ENCODE results near the gene EIPR1.
"Not testable (repeated sequence)": the region's sequence is repeated elsewhere in the genome, so short reads cannot be mapped to it uniquely, and the experiment has no call there.

The EIPR1 gene

GRCh38 chr2:3291113-3291512, 86.5 kb downstream of the EIPR1 start:
- in situ Hi-C loops (cut with HindIII; ENCODE audit: low sequenced_read_pairs) = no loop called here

GRCh38 chr2:3290655-3291054, 87.0 kb downstream of the EIPR1 start:
- in situ Hi-C loops (cut with HindIII; ENCODE audit: low sequenced_read_pairs) = no loop called here

GRCh38 chr2:3289971-3290370, 87.6 kb downstream of the EIPR1 start:
- in situ Hi-C loops (cut with HindIII; ENCODE audit: low sequenced_read_pairs) = no loop called here

GRCh38 chr2:3289526-3289925, 88.1 kb downstream of the EIPR1 start:
- in situ Hi-C loops (cut with HindIII; ENCODE audit: low sequenced_read_pairs) = no loop called here

GRCh38 chr2:3289171-3289515, 88.5 kb downstream of the EIPR1 start:
- in situ Hi-C loops (cut with HindIII; ENCODE audit: low sequenced_read_pairs) = no loop called here

- in situ Hi-C loops (cut with HindIII; ENCODE audit: low sequenced_read_pairs) = no loop called here
Observed at GRCh38 chr2:3288470-3289170, 89.0 kb downstream of the EIPR1 start.

GRCh38 chr2:3287896-3288295, 89.7 kb downstream of the EIPR1 start:
- in situ Hi-C loops (cut with HindIII; ENCODE audit: low sequenced_read_pairs) = no loop called here

GRCh38 chr2:3286646-3287036, 91.0 kb downstream of the EIPR1 start:
- in situ Hi-C loops (cut with HindIII; ENCODE audit: low sequenced_read_pairs) = not testable (repeated sequence)

GRCh38 chr2:3285901-3286645, 91.5 kb downstream of the EIPR1 start:
- in situ Hi-C loops (cut with HindIII; ENCODE audit: low sequenced_read_pairs) = no loop called here

GRCh38 chr2:3284657-3285630, 92.7 kb downstream of the EIPR1 start:
- in situ Hi-C loops (cut with HindIII; ENCODE audit: low sequenced_read_pairs) = no loop called here

GRCh38 chr2:3283876-3284656, 93.6 kb downstream of the EIPR1 start:
- in situ Hi-C loops (cut with HindIII; ENCODE audit: low sequenced_read_pairs) = not testable (repeated sequence)

GRCh38 chr2:3283206-3283605, 94.4 kb downstream of the EIPR1 start:
- in situ Hi-C loops (cut with HindIII; ENCODE audit: low sequenced_read_pairs) = no loop called here

GRCh38 chr2:3282056-3282998, 95.3 kb downstream of the EIPR1 start:
- in situ Hi-C loops (cut with HindIII; ENCODE audit: low sequenced_read_pairs) = no loop called here

- in situ Hi-C loops (cut with HindIII; ENCODE audit: low sequenced_read_pairs) = no loop called here
Observed at GRCh38 chr2:3280683-3281520, 96.7 kb downstream of the EIPR1 start.

GRCh38 chr2:3280197-3280596, 97.4 kb downstream of the EIPR1 start:
- in situ Hi-C loops (cut with HindIII; ENCODE audit: low sequenced_read_pairs) = no loop called here

GRCh38 chr2:3279236-3279960, 98.2 kb downstream of the EIPR1 start:
- in situ Hi-C loops (cut with HindIII; ENCODE audit: low sequenced_read_pairs) = no loop called here

- in situ Hi-C loops (cut with HindIII; ENCODE audit: low sequenced_read_pairs) = no loop called here
Observed at GRCh38 chr2:3278521-3279218, 98.9 kb downstream of the EIPR1 start.

Data from DLD1 (cell line).